Measurements from ENCODE around the gene ADCK1.

GRCh38 chr14:77880056-77880455 is 80.1 kb downstream of the ADCK1 start:
- TF ChIP-seq CTCF (IDR thresholded peaks at IDR 0.05) (no peak), POLR2A (IDR thresholded peaks at IDR 0.05) (no peak)

Measured in right lobe of liver (tissue), 4 donors.